Epidermal melanocyte (primary cell): Measurements from ENCODE around the gene ADAM10.

ENCODE experiments used
- DNase-seq: peaks from one replicate; pipeline ENCODE4 v3.0.0; 2011; ENCODE audit warnings: low spot score; ENCODE audit not compliant: insufficient read length

The ADAM10 gene

DNA sequence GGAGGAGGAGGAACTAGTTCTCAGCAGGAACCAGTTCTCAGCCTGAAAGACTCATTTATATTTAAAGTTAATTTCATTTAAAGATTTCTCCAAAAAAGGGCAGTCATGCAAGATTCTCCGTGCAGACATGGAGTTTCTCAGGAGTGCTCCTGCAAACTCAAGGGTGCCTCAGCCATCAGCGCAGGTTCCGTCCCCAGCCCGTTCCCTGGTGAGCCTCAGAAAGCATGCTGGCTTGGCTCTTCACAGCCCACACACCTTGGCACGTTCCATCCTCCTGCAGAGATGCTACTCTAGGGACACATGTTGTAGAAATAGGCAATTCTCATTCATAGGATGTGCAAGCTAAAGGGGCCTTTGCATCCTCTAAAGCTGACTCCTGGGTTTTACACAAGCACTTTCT, 194.7 kb downstream of the ADAM10 start:
- DNase-seq = no peak

DNA sequence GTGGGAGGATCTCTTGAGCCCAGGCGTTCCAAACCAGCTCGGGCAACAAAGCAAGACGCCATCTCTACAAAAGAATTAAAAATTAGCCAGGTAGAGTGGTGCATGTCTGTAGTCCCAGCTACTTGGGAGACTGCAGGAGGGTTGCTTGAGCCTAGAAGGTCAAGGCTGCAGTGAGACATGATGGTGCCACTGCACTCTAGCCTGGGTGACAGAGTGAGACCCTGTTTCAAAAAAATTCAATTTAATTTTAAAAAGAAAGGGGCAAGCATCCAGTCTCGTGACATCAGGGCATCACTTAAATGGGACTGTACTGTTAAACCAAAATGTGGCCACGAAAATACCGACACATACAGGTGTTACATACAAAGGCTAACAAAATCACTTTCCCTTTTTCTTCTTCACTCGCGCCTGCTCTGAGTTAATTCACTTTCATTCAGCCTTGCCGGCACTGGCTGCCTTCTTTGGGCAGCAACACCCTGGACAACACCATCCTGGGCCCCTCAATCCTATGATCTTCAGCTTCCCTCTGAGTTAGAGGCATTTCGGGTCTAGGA, 196.1 kb downstream of the ADAM10 start:
- no peak for DNase-seq

DNA sequence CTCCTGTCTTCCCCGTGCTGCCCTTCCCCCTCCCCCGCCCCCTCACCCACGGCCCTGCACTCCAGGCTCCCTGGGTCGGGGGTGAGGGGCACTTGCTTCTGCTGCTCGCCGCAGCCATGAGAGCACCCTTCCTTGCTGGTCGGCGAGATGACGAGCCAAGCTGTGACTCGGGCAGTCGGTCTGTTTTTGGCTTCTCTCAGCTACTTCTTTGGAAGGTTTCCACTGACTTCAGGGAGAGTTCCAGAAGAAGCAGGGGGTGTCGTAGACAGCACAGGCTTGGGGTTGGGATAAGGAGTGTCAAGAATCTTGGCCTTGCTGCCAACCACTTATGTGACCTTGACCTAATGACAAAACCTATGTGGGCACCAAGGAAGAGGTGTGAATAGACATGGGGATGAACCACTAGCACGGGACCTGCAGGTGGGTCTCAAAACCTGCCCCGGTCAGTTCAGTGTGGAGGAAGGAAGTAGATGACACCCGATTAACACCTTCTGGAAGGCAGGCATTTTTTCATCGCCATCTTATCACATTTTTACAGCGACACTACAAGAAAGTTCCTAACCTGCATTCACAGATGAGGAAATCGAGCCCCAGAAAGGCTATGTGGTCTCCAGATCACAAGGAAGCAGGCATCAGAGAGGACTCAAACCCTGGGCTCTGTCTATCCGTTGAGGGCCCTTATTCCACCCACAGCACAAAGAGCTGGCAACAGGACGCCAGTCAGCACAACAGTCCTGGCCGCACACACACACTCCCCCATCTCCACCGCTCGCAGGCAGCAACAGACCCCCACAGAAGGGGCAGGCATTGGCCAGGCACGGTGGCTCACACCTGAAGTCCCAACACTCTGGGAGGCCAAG, 196.8 kb downstream of the ADAM10 start:
- DNase-seq = no peak

DNA sequence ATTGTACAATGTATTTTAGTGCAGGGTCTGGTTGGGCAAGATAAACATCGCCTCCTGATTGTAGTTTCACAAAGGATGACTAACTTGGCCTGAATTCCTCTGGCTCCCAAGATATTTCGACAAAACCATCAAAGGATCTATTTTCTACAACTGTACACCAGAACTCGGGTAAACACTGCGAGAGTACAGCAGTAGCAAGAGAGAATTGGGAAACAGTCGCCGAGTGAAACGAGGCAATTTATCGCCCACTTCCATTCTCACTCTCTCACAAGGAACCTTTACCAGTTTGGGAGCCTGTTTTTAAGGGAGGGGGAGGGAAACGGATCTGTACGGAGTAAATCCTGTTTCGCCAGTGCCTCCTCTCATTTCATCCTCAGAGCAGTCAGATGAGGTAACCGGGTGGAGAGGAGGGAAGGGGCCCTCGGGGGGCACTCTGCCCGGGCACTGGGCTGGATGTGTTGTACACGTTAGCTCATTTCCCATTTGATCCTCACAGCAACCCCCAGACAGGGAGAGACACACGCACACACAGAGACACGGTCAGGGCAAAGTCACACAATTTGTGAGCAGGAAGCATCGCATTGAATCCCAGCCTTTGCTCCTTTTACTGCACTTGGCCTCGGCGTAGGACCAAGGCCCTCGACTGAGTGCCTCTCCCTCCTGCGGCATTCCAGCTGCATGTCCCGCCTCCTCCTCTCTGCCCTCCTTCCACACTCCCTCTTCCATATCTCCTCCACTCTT, 197.6 kb downstream of the ADAM10 start:
- peak; percentile 36 for DNase-seq

DNA sequence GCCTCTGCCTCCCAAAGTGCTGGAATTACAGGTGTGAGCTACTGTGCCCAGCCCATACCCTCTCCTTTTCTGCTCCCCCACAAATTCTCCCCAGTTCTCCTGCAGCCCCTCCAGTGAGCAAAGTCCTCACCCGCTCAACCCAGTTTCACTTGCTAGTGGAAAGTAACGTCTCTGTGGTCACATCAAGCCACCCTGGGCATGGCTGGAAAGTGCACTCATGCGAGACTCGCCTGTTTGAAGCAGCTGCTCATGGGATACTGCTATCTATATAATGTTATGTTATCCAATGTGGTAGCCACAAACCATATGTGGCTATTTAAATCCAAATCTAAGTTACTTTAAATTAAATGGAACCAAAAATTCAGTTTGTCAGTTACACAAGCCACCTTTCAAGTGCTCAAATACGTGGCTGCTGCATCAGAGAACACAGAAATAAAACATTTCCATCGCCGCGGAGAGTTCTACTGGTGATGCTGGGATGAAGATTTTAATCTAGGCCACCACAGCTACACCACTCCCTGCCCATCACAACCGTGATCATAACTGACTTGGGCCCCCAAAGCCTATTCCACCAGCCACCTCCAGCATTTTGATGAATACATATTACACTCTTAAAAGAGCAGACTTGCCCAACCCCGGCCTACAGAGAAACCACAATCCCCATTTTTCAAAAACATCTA, 198.3 kb downstream of the ADAM10 start:
- no peak for DNase-seq

DNA sequence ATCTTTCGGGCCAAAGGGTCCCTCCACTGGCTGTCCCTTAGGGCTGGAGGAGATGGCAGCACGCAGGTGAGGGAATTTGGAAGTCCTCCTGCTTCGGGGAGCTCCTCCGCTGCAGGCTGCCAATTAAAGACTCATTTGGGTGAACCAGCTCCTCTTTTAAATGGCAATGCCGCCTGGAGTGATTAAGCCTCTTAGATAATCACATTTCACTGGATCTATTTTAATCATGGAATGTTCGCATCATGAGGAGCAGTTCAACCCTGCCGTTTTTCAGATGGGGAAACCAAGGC, 199.8 kb downstream of the ADAM10 start:
- DNase-seq = no peak

DNA sequence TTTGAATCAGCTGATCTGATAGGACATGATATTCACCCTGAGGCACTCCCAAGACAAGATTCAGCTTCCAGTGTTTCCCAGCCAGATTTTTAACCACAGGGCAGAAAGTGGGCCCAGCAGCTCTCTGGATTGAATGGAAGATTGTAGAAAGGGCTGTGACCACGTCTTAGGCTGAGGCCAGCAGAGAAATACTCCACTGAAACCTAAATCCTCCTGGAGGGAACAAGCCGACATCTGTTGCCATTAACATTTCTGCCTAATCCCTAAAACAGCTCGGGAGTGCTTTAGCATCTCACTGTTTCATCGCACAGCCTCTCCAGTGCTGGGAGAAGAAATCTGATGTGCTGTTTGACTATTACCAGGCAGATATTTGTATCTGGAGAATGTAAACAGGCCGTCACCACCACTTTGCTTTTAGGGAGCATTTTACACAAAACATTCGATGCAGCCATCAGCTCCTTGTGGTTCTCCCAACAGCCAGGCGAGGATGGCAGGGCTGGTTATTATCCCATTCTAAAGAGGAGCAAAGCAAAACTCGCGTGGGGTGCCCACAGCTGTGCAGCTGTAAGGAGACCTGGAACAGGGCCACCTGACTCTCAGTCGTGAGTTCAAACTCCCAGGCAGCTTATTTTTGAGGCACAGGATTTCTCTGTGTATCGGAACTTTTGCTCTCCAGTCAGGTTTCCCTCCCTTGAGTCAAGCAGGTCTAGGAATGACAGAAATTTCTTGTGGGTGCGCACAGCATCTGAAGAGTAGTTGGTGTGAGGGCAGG, 200.3 kb downstream of the ADAM10 start:
- DNase-seq = peak; percentile 53

DNA sequence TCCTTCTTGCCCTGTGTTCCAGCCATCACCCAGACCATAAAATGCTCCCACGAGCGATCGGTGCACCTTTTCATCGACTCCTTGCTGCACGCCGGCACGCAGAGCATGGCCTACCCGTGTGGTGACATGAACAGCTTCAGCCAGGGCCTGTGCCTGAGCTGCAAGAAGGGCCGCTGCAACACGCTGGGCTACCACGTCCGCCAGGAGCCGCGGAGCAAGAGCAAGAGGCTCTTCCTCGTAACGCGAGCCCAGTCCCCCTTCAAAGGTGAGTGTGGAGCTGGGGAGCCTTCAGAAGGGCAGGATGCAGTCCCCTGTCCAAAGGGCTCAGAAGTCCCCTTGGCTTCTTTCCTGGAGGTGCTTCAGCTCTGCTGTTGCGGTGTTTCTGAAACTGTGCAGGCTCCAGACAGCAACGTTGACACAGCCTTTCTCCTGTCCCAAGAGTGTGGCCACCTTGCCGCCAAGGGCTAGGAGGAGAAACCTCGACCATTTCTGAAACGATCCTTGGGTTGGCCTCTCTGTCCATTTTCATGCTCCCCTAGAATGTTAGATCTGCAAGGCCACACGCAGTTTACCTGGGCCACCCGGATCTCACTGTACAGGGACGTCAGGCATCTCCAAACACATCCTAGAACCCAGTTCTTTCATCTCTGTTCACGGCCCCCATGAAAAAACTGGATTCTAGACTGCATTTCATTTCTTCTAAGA, 201.0 kb downstream of the ADAM10 start:
- no peak for DNase-seq

DNA sequence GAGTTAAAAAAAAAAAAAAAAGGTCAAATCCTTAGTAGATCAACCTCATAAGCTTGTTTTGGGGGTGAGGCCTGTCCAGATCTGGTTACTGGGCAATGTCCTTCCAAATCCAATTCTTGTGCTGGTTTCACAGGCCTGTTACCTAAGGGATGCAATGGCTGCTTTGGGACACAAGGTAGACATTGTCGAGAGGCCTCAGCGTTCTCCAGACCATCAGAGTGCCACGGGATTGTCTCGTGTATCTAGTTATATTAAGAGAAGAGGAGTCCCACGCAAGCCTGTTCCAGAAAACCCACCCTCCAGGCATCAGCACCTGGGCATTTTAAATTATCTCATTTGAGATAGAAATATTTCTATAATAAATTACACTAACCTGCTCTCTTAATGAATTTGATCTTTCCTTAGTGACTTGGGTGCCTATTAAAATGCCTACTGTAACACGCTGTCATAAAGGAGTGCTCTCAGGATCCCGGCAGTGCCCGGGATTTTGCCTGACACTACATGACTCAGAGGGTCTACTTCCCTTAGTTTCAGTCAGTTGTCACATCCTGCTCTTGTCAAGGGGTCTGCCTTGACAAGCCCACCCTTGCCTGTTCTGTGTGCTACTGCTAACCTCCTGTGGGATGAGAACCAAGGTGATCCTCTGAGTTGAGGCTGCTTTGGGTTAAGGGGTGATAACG, 201.7 kb downstream of the ADAM10 start:
- no peak for DNase-seq

DNA sequence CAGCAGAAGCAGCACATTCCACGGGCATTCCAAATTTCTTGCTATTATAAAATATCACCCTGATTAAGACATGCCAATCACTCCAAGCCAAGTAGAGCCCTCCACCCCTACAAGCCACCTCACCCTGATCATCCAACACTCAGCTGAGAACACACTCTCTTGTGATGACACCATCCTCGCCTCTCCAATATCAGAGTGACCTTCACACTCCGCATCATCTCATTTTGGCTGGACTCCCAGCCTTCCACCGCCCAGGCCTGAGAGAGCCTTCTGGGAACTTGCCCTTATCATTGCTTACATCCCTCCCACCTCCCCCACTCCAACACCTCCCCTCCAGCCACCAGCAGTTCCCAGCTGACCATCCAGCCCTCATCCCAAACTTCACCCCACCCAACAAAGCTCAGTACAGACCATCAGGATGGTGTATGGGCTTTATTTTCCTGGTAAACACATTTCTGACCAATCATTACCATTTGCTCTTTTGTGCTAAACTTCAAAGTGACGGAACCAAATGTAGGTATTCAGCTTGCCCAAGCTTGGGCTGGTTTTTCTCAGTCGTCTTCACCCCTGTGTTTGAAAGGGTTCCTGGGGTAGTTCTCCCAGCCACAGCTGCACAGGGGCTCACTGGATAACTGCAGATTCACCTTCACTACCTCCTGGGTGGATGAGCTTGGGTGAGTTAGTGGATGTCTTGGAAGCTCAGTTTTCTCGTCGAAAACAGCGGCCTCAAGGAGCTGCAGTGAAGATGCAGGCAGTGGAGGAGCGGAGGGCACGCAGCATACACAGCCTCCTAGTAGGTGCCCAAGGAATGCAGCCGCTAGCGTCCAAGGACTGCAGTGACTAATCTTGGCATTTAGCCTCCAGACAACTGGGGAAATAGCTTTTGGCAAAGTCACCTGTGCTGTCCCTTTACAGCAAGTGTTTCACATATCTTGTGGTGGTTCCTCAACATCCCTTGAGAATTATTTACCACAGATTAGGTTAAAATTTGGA, 202.6 kb downstream of the ADAM10 start:
- no peak for DNase-seq

DNA sequence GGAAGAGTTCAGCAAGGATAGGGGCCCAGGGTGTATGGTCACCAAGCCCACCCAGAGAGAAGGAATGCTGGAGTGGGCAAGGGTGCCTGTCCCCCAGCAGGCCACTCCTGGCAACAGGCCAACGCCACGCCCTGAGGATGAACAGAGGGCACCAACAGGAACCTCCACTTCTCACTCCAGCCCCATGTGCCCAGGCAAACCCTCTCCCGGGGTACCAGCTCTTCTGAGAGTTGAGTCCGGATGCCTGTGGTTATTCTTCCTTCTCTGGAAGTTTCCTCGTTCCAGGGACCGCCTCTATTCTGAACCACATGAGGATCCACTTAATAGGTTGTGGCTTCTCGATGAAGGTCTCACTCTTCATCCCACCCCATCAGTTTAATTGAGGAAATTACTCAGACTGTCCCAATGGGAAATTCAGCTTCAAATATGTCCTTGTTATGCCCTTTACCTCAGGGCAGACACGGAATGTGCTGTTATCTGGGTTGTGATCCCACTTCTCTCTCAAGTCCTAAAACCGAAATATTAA, 203.4 kb downstream of the ADAM10 start:
- no peak for DNase-seq

DNA sequence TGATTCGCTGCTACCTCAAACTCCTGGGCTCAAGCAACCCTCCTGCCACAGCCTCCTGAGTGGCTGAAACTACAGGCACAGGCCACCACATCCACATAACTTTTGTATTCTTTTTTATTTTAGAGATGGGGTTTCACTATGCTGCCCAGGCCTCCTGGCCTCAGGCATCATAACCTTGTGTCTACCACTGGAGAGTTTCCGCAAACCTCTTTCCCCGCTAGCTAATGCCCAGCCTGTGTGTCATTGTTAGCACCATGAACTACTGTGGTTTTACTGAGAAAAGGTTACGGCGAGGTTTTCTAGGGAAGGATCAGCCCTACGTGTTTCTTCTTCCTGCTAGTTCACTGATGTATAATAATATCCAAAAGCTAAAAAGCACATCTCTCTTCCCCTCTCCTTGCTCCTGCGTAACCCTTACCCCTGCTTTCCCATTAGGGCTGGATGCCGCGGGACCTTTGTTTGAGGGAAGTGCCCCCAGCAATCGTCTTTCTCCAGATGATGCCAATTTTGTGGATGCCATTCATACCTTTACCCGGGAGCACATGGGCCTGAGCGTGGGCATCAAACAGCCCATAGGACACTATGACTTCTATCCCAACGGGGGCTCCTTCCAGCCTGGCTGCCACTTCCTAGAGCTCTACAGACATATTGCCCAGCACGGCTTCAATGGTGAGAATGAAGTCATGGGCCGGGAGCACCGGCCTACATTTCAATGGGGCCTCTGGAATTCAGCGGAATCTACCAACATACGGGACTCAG, 204.0 kb downstream of the ADAM10 start:
- DNase-seq = no peak

DNA sequence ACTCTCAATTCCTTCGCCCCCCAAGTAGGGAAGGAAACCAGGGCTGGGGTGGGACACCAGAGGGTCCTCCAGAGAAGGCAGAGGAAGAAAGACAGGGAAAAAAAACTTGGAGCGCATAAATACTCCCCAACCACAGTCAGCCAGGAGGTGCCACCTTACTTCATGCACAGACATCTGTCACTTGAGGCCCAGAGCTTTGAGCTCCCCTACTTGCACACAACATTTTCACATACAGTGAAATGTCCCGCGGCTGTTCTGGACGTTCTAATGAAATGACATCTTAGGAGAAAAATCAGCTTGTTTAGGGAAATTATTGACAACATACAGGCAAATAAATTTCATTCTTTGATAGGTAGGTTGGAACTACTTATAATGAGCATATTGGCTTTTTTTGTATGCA, 204.8 kb downstream of the ADAM10 start:
- no peak for DNase-seq

DNA sequence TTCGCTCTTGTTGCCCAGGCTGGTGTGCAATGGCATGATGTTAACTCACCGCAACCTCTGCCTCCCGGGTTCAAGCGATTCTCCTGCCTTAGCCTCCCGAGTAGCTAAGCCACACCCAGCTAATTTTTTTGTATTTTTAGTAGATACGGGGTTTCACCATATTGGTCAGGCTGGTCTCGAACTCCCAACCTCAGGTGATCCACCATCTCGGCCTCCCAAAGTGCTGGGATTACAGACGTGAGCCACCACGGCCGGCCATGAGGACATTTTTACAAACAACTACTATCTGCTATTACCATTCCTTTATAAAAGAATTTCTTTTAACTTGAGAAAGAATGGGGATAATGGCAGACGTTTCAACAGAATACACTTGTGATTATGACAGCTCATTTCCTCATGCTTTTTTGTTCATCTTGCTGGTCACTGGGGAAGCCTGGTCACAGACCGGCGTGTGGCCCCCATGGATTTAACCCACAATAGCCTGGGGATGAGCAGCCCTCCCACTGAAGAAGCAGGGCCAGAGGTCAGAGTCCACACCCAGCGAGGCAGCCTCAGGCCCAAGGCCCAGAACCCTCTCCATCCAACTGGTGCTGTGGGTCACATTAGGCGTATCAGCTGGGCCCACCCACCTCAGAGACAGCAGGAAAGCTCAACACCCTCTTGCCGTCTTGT, 205.7 kb downstream of the ADAM10 start:
- DNase-seq = no peak

DNA sequence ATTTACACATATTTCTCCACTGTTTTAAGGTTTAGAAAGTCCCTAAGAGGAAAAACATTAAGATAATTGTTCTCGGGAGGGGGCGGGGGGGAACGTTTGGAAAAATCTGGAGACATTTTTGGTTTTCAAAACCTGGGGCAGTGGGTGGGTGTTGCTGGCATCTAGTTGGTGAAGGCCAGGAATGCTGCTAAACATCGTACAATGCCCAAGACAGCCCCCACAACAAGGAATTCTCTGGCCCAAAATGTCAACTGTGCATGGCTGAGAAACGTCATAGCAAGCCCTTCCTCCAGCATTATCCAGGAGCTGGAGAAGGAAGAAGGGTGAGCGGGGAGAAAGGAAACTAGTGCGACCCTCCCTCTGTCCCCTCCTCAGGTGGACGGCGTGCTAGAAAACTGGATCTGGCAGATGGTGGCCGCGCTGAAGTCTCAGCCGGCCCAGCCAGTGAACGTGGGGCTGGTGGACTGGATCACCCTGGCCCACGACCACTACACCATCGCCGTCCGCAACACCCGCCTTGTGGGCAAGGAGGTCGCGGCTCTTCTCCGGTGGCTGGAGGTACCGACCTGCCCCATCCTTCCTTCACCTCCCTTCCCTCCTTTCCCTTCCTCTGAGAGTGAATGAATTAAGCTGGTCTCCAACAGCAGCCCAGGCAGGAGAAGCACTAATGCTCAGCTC, 208.0 kb downstream of the ADAM10 start:
- no peak for DNase-seq

DNA sequence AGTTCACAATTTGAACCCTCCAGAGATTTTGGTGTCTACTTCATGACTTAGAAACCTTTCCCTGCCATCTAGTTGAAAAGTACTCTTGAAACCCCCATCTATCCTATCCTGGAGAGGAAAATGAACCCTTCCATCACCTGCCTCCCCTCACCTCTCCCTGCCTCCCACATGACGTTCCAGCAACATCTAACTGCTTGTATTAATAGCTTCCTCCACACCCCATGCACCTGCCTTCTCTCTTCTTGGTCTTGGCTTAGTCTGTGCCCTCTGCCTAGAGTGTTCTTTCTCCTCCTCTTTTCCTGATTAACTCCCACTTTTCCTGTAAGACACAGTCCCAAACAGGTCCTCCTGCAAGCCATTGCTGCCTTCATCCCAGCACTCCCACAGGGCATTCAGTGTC, 210.0 kb downstream of the ADAM10 start:
- DNase-seq = no peak

DNA sequence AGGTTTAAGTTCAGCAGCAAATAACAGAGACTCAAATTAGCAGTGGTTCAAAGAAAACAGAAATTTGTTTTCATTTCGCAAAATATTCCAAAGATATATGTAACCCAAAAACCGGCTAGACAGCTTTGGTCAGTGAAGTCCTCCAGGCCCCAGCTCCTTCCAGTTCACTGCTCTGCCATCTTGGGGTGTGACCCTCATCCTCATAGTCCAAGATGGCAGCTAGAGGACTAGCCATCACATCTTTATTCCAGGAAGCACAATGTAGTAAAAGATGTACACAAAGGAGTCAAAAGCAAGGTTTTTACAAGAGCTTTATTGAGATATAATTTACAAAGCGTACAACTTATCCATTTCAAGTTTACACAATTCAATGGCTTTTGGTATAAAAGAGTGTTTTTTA, 210.6 kb downstream of the ADAM10 start:
- no peak for DNase-seq
